HEK293 (cell line): ENCODE results near the gene DNM1L.

Experiments used
- CTCF ChIA-PET: fragments of 350-600 bp; formaldehyde crosslinking; extraction: SDS; loops from one replicate; lab custom pipeline; 2021; ENCODE audit warnings: antibody characterized with exemption; lab: Yijun Ruan, JAX
- POLR2A ChIA-PET: fragments of 300-600 bp; formaldehyde crosslinking; extraction: SDS; loops from one replicate; lab custom pipeline; 2020; ENCODE audit warnings: antibody characterized with exemption, inconsistent platforms; lab: Yijun Ruan, JAX
- H3K27ac ChIP-seq: fragments of 200-500 bp; sonication (Bioruptor generic); 2 replicates; pipeline ENCODE4 v1.5.1; 2014; ENCODE audit warnings: low read depth, low read length, control low read depth, inconsistent platforms; ENCODE audit errors: extremely low read depth
- H3K36me3 ChIP-seq, 2 experiments: fragments of 200-500 bp in 1 of 2; sonication (Bioruptor generic) in 1 of 2; 1 replicate in 1 of 2; 2 replicates in 1 of 2; pipeline ENCODE4 v1.5.1; 2014 to 2017; ENCODE audit warnings: inconsistent platforms in 2 of 2, low read length in 2 of 2; ENCODE audit not compliant: control insufficient read depth in 2 of 2, insufficient read depth in 1 of 2
- H3K4me1 ChIP-seq: fragments of 200-500 bp; sonication (Bioruptor generic); 2 replicates; pipeline ENCODE4 v1.5.1; 2014; ENCODE audit warnings: mild to moderate bottlenecking, low read length, inconsistent platforms; ENCODE audit not compliant: control insufficient read depth, insufficient read depth
- H3K4me3 ChIP-seq: 2 replicates; pipeline ENCODE4 v1.5.1; 2011; ENCODE audit warnings: low read depth, mild to moderate bottlenecking, control low read depth, low read length, moderate library complexity
- H3K9me3 ChIP-seq: fragments of 200-500 bp; sonication (Bioruptor generic); 2 replicates; pipeline ENCODE4 v1.5.1; 2014; ENCODE audit warnings: low read depth, low read length, inconsistent platforms; ENCODE audit not compliant: control insufficient read depth, insufficient read depth
- OSR2 ChIP-seq: fragments of 450-650 bp; formaldehyde crosslinking; IDR thresholded peaks from 2 replicates; pipeline ENCODE4 v1.5.1; 2016; ENCODE audit warnings: missing biosample characterization, missing genetic modification characterization
- PBX3 ChIP-seq: sonication (generic); formaldehyde crosslinking; IDR thresholded peaks from 2 replicates; pipeline ENCODE4 v1.8.1; 2022; ENCODE audit warnings: mild to moderate bottlenecking, moderate library complexity, missing genetic modification reagents
- PRDM6 ChIP-seq: fragments of 450-650 bp; formaldehyde crosslinking; IDR thresholded peaks from 2 replicates; pipeline ENCODE4 v1.5.1; 2017; ENCODE audit warnings: missing biosample characterization, missing genetic modification characterization
- SETDB1 ChIP-seq: IDR thresholded peaks from one replicate; pipeline ENCODE4 v1.6.1; 2017; ENCODE audit warnings: mild to moderate bottlenecking, low read length, moderate library complexity, mixed read lengths; ENCODE audit not compliant: insufficient read length
- YY1 ChIP-seq: fragments of 450-650 bp; formaldehyde crosslinking; IDR thresholded peaks from 2 replicates; pipeline ENCODE4 v1.5.1; 2018; ENCODE audit warnings: missing biosample characterization, missing genetic modification characterization
- ZNF10 ChIP-seq: fragments of 450-650 bp; formaldehyde crosslinking; IDR thresholded peaks from 2 replicates; pipeline ENCODE4 v1.5.1; 2017; ENCODE audit warnings: missing biosample characterization, missing genetic modification characterization
- ZNF140 ChIP-seq: fragments of 450-650 bp; formaldehyde crosslinking; IDR thresholded peaks from 2 replicates; pipeline ENCODE4 v1.5.1; 2016; ENCODE audit warnings: missing biosample characterization, missing genetic modification characterization
- ZNF26 ChIP-seq: fragments of 450-650 bp; formaldehyde crosslinking; IDR thresholded peaks from 2 replicates; pipeline ENCODE4 v1.5.1; 2016; ENCODE audit warnings: missing biosample characterization, missing genetic modification characterization
- ZNF341 ChIP-seq: fragments of 450-650 bp; formaldehyde crosslinking; IDR thresholded peaks from 2 replicates; pipeline ENCODE4; 2016; ENCODE audit warnings: low read depth, missing biosample characterization, missing genetic modification characterization
- ZNF518A ChIP-seq: fragments of 450-650 bp; formaldehyde crosslinking; conservative IDR thresholded peaks from 2 replicates; pipeline ENCODE4 v1.5.1; 2016; ENCODE audit warnings: low read depth, missing biosample characterization, missing genetic modification characterization
- ZSCAN18 ChIP-seq: fragments of 450-650 bp; formaldehyde crosslinking; IDR thresholded peaks from 2 replicates; pipeline ENCODE4 v1.5.1; 2016; ENCODE audit warnings: missing biosample characterization, missing genetic modification characterization
- ZSCAN5A ChIP-seq: fragments of 450-650 bp; formaldehyde crosslinking; IDR thresholded peaks from 2 replicates; pipeline ENCODE4 v1.5.1; 2016; ENCODE audit warnings: missing biosample characterization, missing genetic modification characterization
- TF ChIP-seq, protein P1 (sequence below): fragments of 450-650 bp; formaldehyde crosslinking; IDR thresholded peaks from 2 replicates; pipeline ENCODE4 v1.5.1; 2016; ENCODE audit warnings: missing biosample characterization, missing genetic modification characterization
- TF ChIP-seq, protein P2 (sequence below): fragments of 450-650 bp; formaldehyde crosslinking; IDR thresholded peaks from 2 replicates; pipeline ENCODE4 v1.5.1; 2016; ENCODE audit warnings: missing biosample characterization, missing genetic modification characterization

The DNM1L gene

GRCh38 chr12:32743264-32743663 lies 64.2 kb downstream of the DNM1L start (continued):
- TF ChIP-seq ZNF26 (no peak), OSR2 (tag by site-specific recombination) (no peak), ZNF10 (tag by site-specific recombination) (no peak), ZNF140 (tag by site-specific recombination) (no peak), ZSCAN18 (tag by site-specific recombination) (no peak), ZSCAN5A (tag by site-specific recombination) (no peak)
- TF ChIP-seq, protein P1, sequence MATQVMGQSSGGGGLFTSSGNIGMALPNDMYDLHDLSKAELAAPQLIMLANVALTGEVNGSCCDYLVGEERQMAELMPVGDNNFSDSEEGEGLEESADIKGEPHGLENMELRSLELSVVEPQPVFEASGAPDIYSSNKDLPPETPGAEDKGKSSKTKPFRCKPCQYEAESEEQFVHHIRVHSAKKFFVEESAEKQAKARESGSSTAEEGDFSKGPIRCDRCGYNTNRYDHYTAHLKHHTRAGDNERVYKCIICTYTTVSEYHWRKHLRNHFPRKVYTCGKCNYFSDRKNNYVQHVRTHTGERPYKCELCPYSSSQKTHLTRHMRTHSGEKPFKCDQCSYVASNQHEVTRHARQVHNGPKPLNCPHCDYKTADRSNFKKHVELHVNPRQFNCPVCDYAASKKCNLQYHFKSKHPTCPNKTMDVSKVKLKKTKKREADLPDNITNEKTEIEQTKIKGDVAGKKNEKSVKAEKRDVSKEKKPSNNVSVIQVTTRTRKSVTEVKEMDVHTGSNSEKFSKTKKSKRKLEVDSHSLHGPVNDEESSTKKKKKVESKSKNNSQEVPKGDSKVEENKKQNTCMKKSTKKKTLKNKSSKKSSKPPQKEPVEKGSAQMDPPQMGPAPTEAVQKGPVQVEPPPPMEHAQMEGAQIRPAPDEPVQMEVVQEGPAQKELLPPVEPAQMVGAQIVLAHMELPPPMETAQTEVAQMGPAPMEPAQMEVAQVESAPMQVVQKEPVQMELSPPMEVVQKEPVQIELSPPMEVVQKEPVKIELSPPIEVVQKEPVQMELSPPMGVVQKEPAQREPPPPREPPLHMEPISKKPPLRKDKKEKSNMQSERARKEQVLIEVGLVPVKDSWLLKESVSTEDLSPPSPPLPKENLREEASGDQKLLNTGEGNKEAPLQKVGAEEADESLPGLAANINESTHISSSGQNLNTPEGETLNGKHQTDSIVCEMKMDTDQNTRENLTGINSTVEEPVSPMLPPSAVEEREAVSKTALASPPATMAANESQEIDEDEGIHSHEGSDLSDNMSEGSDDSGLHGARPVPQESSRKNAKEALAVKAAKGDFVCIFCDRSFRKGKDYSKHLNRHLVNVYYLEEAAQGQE (tag by site-specific recombination) = no peak
- TF ChIP-seq, all 188 proteins: peak for 0

DNA sequence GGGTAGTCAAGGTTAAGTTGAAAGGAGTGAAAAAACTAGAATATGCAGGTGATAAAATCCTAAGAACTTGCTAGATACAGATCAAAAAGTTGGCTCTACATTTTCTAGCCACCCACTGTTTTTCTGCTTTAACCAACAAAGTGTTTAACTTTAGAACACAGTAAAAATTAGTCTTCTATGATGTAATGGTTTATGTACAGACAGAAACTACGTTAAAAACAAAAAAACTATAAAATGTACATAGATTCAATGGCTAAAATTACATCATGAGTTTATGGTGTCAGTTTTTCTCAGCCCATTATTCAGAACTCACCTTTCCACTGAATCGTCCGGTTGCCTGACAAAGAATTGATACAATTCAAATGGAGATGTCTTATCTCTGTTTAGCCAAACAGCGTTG lies 74.5 kb downstream of the DNM1L start:
- Histone ChIP-seq H3K27ac (no peak overlapping the region), H3K4me1 (peaks cover 2% of the 10 kb centered on the region; the same call in 1 of the 2 replicates), H3K36me3 (peaks cover 36 to 56% of the 10 kb centered on the region in 2 experiments), H3K4me3 (no peak overlapping the region), H3K9me3 (no peaks in the 10 kb centered on the region)
- CTCF ChIA-PET = interaction anchor here (1.4 to 2.1 kb wide), 2 partner anchors 388 to 1065 kb away, joined by 5 to 9 read pairs; no protein-coding TSS in a partner anchor
- POLR2A ChIA-PET = no interaction called here
- TF ChIP-seq ZNF518A (tag by site-specific recombination) (no peak), PBX3 (CRISPR knock-in tag) (no peak), SETDB1 (no peak), PRDM6 (tag by site-specific recombination) (peak; percentile 98), ZNF341 (tag by site-specific recombination) (no peak), ZSCAN18 (tag by site-specific recombination) (no peak), YY1 (tag by site-specific recombination) (no peak)
- TF ChIP-seq, protein P2, sequence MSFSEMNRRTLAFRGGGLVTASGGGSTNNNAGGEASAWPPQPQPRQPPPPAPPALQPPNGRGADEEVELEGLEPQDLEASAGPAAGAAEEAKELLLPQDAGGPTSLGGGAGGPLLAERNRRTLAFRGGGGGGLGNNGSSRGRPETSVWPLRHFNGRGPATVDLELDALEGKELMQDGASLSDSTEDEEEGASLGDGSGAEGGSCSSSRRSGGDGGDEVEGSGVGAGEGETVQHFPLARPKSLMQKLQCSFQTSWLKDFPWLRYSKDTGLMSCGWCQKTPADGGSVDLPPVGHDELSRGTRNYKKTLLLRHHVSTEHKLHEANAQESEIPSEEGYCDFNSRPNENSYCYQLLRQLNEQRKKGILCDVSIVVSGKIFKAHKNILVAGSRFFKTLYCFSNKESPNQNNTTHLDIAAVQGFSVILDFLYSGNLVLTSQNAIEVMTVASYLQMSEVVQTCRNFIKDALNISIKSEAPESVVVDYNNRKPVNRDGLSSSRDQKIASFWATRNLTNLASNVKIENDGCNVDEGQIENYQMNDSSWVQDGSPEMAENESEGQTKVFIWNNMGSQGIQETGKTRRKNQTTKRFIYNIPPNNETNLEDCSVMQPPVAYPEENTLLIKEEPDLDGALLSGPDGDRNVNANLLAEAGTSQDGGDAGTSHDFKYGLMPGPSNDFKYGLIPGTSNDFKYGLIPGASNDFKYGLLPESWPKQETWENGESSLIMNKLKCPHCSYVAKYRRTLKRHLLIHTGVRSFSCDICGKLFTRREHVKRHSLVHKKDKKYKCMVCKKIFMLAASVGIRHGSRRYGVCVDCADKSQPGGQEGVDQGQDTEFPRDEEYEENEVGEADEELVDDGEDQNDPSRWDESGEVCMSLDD (tag by site-specific recombination) = no peak
